Measurements from ENCODE around the gene GMDS. TPM values are rescaled to one million over a fixed set of nuclear protein-coding genes. Genes with fewer than 3 reads are reported as not detected.
A peak's percentile ranks its signal among the peaks of the same experiment; 100 is the strongest.

The GMDS gene
- total and polyA plus RNA-seq, 2 donors (not counting 1 experiment from before 2014, with no cell fraction given), result 12.7 to 34.5 TPM

DNA sequence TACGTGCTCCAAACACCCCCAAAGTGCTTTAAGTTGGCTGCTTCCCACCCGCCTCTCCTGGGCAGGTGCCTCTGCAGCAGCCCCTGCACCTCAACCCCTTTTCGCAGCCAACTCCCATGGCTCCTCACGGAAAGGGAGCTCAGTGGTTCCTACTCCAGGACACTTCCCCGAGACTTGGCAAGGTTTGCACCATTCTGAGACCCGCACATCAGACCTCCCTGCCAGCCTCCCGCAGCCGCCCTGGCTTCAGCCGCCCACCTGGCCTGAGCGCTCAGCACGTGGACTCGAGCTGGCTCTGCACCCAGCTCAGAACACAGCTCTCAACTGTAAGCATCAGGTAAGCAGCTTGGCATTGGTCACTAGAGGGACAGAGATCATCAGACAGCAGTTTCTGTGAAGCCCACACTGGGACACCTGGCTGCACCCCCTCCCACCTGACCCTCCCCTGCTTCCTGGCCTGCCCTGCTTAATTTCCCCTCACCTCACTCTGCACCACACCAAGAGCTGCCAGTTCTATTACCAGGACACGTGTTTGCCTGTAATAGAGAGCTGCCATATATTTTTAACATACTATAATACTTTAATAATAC lies 28.5 kb downstream of the GMDS start:
- Histone ChIP-seq H3K27me3 (ENCODE audit: control insufficient read depth, insufficient read depth, low read length) (no peaks in the 10 kb centered on the region), H2AFZ (ENCODE audit: low read length) (no peak overlapping the region), H3K4me1 (ENCODE audit: control insufficient read depth, extremely low read depth, insufficient read depth, low read length) (no peaks in the 10 kb centered on the region), H3K27ac (ENCODE audit: insufficient read depth, low read length) (no peak overlapping the region), H3K36me3 (ENCODE audit: control insufficient read depth, insufficient read depth, low read length) (no peaks in the 10 kb centered on the region), H3K9ac (ENCODE audit: insufficient read depth, low read length) (no peak overlapping the region), H3K4me3 (replicated peaks in 1 of 4; ENCODE audit: control extremely low read depth in 1 of 4, insufficient read depth in 1 of 4, low read depth in 3 of 4, low read length in 4 of 4) (no peak overlapping the region), H3K79me2 (ENCODE audit: control insufficient read depth, insufficient read depth, low read length) (no peaks in the 10 kb centered on the region), H3K4me2 (ENCODE audit: extremely low read depth, insufficient read depth, low read length) (no peak overlapping the region), H3K9me3 (ENCODE audit: control insufficient read depth, insufficient read depth, low read depth, low read length) (no peaks in the 10 kb centered on the region), H4K20me1 (ENCODE audit: control insufficient read depth, extremely low read depth, insufficient read depth, low read length) (no peaks in the 10 kb centered on the region)
- DNase-seq (ENCODE audit: low read depth in 2 of 2), result no peak
- TF ChIP-seq, protein P1, sequence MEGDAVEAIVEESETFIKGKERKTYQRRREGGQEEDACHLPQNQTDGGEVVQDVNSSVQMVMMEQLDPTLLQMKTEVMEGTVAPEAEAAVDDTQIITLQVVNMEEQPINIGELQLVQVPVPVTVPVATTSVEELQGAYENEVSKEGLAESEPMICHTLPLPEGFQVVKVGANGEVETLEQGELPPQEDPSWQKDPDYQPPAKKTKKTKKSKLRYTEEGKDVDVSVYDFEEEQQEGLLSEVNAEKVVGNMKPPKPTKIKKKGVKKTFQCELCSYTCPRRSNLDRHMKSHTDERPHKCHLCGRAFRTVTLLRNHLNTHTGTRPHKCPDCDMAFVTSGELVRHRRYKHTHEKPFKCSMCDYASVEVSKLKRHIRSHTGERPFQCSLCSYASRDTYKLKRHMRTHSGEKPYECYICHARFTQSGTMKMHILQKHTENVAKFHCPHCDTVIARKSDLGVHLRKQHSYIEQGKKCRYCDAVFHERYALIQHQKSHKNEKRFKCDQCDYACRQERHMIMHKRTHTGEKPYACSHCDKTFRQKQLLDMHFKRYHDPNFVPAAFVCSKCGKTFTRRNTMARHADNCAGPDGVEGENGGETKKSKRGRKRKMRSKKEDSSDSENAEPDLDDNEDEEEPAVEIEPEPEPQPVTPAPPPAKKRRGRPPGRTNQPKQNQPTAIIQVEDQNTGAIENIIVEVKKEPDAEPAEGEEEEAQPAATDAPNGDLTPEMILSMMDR (conservative IDR thresholded peaks at IDR 0.05 in 1 of 2, IDR thresholded peaks at IDR 0.05 in 1 of 2; ENCODE audit: low read depth in 1 of 2, low read length in 2 of 2), result no peak
- no peak for TF ChIP-seq EZH2 (IDR thresholded peaks at IDR 0.05; ENCODE audit: low read length, missing control alignments)

DNA sequence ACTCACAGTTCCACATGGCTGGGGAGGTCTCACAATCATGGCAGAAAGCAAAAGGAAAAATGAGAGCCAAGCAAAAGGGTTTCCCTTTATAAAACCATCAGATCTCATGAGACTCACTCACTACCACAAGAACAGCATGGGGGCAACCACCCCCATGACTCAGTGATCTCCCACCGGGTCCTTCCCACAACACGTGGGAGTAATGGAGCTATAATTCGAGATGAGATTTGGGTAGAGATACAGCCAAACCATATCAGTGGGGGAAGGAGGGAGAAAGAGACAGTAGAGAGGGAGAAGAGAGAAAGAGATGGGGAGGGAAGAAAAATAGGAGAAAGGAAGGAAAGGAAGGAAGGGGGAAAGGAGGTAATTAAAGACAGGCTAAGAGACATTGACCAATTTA lies 30.1 kb downstream of the GMDS start:
- peak in 1 of 2 donors; percentile 41 for DNase-seq (ENCODE audit: low read depth in 2 of 2)
- no peaks in the 10 kb centered on the region for H3K9me3 ChIP-seq (ENCODE audit: control insufficient read depth, insufficient read depth, low read depth, low read length)
- no peak overlapping the region for H3K4me3 ChIP-seq (replicated peaks in 1 of 4; ENCODE audit: control extremely low read depth in 1 of 4, insufficient read depth in 1 of 4, low read depth in 3 of 4, low read length in 4 of 4)
- no peak overlapping the region for H3K4me2 ChIP-seq (ENCODE audit: extremely low read depth, insufficient read depth, low read length)
- H3K27ac ChIP-seq (ENCODE audit: insufficient read depth, low read length), result no peak overlapping the region
- no peak for TF ChIP-seq EZH2 (IDR thresholded peaks at IDR 0.05; ENCODE audit: low read length, missing control alignments)
- TF ChIP-seq, protein P1 (conservative IDR thresholded peaks at IDR 0.05 in 1 of 2, IDR thresholded peaks at IDR 0.05 in 1 of 2; ENCODE audit: low read depth in 1 of 2, low read length in 2 of 2), result no peak
- no peaks in the 10 kb centered on the region for H4K20me1 ChIP-seq (ENCODE audit: control insufficient read depth, extremely low read depth, insufficient read depth, low read length)
- no peaks in the 10 kb centered on the region for H3K36me3 ChIP-seq (ENCODE audit: control insufficient read depth, insufficient read depth, low read length)
- H2AFZ ChIP-seq (ENCODE audit: low read length), result no peak overlapping the region
- no peaks in the 10 kb centered on the region for H3K4me1 ChIP-seq (ENCODE audit: control insufficient read depth, extremely low read depth, insufficient read depth, low read length)
- H3K27me3 ChIP-seq (ENCODE audit: control insufficient read depth, insufficient read depth, low read length), result no peaks in the 10 kb centered on the region
- H3K9ac ChIP-seq (ENCODE audit: insufficient read depth, low read length), result no peak overlapping the region
- no peaks in the 10 kb centered on the region for H3K79me2 ChIP-seq (ENCODE audit: control insufficient read depth, insufficient read depth, low read length)

DNA sequence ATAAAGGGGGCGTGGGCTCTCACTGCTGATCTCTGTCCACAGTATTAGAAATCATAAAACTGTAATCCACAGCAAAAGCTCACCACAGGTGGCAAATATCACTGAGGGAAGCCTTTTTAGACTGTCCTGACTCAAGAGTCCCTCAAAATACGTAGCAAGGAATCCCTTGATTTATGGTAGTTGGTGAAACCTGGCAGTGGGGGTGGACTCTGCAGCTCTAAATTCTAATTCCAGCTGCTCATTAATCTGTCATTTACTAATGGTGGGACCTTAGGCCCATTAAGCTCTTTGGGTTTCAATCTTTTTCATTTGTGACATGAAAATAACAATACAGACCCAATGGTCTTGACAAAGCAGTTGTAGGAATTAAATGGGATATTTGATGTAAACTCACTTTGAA lies 32.3 kb downstream of the GMDS start:
- TF ChIP-seq, protein P1 (conservative IDR thresholded peaks at IDR 0.05 in 1 of 2, IDR thresholded peaks at IDR 0.05 in 1 of 2; ENCODE audit: low read depth in 1 of 2, low read length in 2 of 2), result no peak
- TF ChIP-seq EZH2 (IDR thresholded peaks at IDR 0.05; ENCODE audit: low read length, missing control alignments), result no peak
- Histone ChIP-seq H3K4me3 (replicated peaks in 1 of 4; ENCODE audit: control extremely low read depth in 1 of 4, insufficient read depth in 1 of 4, low read depth in 3 of 4, low read length in 4 of 4) (no peak overlapping the region), H3K9ac (ENCODE audit: insufficient read depth, low read length) (no peak overlapping the region), H3K27ac (ENCODE audit: insufficient read depth, low read length) (no peak overlapping the region), H3K4me2 (ENCODE audit: extremely low read depth, insufficient read depth, low read length) (no peak overlapping the region), H3K9me3 (ENCODE audit: control insufficient read depth, insufficient read depth, low read depth, low read length) (no peaks in the 10 kb centered on the region), H3K36me3 (ENCODE audit: control insufficient read depth, insufficient read depth, low read length) (no peaks in the 10 kb centered on the region), H3K4me1 (ENCODE audit: control insufficient read depth, extremely low read depth, insufficient read depth, low read length) (no peaks in the 10 kb centered on the region), H3K27me3 (ENCODE audit: control insufficient read depth, insufficient read depth, low read length) (no peaks in the 10 kb centered on the region), H3K79me2 (ENCODE audit: control insufficient read depth, insufficient read depth, low read length) (no peaks in the 10 kb centered on the region), H4K20me1 (ENCODE audit: control insufficient read depth, extremely low read depth, insufficient read depth, low read length) (no peaks in the 10 kb centered on the region), H2AFZ (ENCODE audit: low read length) (no peak overlapping the region)
- no peak for DNase-seq (ENCODE audit: low read depth in 2 of 2)

Data from fibroblast of lung (primary cell).